CD4-positive, alpha-beta T cell treated with Interferon gamma for 1 hour (primary cell): ENCODE measurements around the gene RHCG.

Experiments used
- DNase-seq: peaks from one replicate; pipeline ENCODE4 v3.0.0-alpha.2; 2020

The RHCG gene

DNA sequence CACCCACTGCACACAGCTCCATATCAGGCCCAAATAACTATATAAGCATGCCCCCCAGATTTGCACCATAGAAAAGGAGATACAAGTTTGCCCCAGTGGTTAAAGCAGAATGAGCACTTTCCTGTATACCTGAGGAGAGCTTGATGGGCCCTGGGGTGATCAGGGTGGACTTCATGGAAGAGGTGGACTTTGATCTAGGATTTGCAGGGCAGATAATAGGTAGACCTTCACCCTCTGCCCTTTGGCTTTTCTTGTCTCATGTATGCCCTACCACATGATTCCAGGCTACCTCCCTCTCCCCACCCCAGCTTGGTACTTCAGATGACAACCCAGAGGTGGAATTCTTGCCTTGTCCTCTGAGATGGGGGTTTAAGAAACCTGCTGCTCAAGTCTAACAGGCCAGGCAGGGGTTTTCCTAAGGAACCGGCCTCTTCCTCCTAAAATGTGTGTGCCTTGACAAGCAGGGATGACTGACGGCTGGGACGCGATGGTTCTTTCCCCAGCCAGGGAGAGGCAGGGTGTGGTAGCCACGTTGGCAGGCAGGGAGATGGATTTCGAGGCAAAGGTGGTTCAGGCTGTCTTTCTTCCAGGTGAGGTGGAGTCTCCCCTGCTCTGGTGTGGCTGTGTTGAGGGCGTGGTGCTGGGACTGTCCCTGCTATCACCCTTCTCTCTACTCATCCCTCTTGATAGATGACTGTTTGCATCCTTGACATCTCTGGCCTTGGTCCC, 6.6 kb upstream of the RHCG start:
- DNase-seq: no peak

GRCh38 chr15:89501646-89502045, 5.3 kb upstream of the RHCG start:
- no peak for DNase-seq

- DNase-seq: no peak
Observed at GRCh38 chr15:89500397-89501270, 4.3 kb upstream of the RHCG start.

DNA sequence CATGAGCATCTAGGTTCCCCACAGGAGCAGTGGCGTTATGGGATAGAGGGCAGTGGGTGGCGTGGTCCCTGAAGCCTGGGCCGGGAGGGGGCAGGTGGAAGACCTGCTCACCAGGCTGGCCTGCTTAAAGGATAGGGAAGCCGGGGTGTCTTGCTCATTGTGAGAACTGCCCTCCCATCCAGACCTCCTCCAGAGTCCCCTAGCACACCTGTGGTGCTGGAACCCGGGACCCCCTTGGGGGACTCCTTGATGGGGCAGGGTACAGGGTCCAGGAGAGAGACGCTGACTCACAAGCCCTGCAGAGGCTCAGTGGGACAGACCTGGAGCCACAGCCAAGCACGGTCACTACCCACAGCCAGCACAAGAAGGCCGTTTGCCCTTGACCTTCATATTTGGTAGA, 2.8 kb upstream of the RHCG start:
- DNase-seq: no peak

DNA sequence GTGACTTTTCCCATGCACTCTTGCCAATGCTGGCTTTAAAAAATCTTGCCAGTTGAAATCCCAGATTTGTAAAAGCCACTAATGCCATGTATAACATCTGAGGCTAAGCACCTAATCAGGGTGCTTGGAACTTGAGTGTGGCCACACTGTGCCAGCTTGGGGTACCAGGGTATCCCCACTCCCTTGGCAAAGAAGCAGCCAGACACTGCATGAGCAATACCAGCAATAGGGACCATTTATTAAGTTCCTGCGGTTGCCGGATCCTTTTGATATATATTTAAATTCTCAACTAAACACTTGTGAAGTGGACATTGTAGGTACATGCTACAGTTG, 2.2 kb upstream of the RHCG start:
- no peak for DNase-seq

- DNase-seq: no peak
Observed at GRCh38 chr15:89497231-89497630, 848 bp upstream of the RHCG start.

DNA sequence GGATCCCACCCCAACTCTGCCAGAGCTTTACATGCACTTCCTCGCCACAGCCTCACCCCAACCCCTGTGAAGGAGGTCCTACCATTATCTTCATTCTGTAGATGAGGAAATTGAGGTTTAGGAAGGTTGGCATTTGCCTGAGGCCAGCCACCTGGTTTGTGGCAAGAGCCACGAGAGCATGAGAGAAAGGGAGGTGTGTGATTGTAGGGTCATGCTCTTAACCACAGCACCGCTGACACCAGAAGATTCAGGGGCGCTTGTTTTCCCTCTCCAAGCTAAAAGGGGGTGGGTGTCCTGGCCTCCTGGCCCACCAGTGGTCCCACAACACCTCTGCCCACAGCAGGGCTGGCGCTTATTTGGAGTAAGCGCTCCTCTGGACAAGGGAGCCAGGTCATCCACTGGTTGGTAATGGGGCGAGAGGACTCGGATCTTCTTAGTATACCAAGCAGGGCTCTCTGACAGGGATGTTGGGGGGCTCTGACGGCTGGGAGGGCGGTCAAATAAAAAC, 691 bp downstream of the RHCG start:
- DNase-seq: no peak

DNA sequence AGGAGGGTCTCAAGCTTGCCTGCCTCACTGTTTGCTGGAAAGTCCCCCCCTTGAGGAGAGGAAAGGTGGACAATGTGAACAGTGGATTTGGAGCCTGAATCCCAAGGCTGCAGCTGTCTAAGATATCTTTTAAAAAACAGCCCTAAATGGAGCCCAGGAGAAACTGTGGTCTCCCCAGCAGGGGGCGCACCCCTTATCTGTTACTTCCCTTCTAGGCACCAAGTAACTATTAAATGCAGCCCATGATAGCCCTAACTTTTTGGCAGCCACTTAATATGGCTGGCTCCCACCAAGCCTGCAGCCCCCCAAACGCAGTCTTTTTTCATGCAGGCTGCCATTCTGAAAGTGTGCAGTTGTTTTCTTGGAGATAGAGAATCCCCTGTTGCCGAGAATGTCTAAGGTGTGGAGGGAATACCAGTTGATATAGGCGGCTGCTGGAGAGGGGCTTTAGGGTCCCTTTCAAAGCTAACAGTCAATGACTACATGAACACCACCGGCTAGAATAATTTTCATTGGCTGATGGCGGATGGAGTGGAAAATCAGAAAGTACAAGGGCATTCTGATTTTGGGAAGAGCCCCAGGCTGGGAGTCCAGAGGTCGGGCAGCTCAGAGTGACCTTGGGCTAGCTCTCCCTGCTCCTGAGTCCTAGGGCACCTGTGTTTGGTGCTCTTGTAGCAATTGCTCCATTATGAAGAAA, 1.3 kb downstream of the RHCG start:
- DNase-seq: no peak

GRCh38 chr15:89494031-89494430, 2.4 kb downstream of the RHCG start:
- DNase-seq: no peak

GRCh38 chr15:89492934-89493631, 3.3 kb downstream of the RHCG start:
- no peak for DNase-seq

GRCh38 chr15:89492111-89492641, 4.2 kb downstream of the RHCG start:
- no peak for DNase-seq

DNA sequence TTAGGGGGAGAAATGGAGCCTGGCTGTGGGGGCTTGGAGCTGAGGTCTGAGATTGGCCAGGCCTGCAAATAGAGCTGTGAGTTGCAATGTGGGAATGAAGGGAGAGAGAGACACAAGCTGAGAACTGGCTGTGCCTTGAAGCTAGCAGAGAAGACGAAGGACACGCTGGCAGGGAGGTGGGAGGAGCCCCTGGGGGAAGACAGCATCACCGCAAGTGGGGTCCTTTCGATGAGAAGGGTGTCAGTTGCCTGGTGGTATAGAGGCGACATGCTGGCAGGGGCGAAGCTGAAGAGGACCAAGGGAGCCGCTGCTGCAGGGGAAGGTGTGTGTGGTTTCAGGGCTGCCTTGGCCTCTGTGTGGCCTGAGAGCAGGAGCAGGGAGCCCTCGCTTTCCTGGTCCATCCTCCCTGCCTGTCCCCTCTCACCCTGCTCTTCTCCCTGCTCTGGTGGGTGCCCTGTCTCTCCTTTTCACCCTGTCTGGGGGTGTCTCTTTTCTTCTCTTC, 5.5 kb downstream of the RHCG start:
- no peak for DNase-seq

DNA sequence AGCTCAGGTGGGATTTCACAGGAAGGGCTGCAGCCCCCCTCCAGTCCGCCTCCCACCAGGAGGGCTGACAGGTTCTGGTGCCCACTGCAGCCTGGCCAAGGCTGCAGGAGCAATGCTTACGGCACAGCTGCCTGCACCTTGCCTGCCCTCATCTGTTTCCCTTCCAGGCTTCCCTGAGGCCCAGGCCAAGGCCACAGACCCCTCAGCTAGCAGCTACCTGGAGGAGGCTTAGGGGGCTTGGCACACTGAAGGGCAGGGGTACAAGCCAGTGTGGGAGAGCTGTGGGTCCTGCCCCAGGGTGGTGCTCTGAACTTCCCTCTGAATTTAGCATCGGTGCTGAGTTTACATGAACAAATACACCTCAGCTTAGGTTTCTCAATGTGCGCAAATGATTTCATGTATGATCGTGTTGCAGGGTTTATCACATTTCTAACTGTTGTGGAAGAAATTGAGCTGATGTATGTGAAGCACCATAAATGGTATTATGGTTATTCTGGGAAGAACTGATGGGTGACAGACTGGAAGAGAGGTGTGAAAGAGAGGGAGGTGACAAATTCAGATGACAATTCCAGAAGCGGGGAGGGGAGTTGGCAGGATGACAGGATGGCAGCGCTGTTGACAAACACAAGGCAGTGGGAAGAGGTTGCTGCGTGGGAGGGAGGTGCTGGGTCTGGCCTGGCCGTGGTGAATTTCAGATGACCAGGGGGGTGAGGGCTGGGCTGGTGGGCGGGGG, 6.1 kb downstream of the RHCG start:
- DNase-seq: no peak

GRCh38 chr15:89489376-89489775, 7.0 kb downstream of the RHCG start:
- DNase-seq: no peak

DNA sequence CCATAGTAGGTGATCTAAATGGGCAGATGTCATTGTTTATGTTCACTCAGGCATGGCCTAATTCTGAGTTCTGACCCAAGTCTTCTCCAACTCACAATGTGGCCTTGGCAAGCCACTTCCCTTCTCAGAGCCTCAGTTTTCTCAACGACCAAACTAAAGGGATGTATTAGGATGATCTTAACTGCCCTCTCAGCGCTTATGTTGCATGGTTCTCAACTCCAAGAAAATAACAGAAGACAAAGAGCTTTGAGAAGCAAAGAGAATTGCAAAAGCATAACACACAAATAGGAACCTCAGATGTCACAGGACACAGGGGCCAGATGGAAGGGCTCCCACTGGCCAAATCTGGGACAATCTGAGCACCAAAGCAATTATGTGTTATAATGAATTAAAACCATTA, 8.6 kb downstream of the RHCG start:
- DNase-seq: no peak

GRCh38 chr15:89486726-89487050, 9.7 kb downstream of the RHCG start:
- DNase-seq: peak; percentile 24

- DNase-seq: no peak
Observed at GRCh38 chr15:89483079-89483478, 13.3 kb downstream of the RHCG start.

- no peak for DNase-seq
Observed at GRCh38 chr15:89482139-89482538, 14.2 kb downstream of the RHCG start.

DNA sequence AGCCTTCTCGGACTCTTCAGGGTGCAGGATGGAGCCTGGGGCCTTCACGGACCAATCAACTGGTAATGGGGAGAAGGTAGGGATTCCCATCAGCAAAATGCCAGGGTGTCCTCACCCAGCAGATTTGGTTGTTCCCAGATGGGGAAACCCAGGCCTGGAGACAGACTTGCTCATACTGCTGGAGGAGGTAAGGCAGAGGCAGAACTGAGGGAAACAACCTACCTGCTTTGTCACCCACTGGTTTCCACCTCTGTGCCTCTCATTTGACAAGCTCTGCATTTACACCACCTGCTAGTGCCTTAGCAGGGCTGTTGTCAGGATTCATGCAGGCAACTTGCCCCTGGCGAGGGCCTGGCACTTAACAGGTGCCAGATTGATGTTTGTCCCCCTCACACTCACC, 15.9 kb downstream of the RHCG start:
- no peak for DNase-seq

- no peak for DNase-seq
Observed at GRCh38 chr15:89479173-89479572, 17.2 kb downstream of the RHCG start.

DNA sequence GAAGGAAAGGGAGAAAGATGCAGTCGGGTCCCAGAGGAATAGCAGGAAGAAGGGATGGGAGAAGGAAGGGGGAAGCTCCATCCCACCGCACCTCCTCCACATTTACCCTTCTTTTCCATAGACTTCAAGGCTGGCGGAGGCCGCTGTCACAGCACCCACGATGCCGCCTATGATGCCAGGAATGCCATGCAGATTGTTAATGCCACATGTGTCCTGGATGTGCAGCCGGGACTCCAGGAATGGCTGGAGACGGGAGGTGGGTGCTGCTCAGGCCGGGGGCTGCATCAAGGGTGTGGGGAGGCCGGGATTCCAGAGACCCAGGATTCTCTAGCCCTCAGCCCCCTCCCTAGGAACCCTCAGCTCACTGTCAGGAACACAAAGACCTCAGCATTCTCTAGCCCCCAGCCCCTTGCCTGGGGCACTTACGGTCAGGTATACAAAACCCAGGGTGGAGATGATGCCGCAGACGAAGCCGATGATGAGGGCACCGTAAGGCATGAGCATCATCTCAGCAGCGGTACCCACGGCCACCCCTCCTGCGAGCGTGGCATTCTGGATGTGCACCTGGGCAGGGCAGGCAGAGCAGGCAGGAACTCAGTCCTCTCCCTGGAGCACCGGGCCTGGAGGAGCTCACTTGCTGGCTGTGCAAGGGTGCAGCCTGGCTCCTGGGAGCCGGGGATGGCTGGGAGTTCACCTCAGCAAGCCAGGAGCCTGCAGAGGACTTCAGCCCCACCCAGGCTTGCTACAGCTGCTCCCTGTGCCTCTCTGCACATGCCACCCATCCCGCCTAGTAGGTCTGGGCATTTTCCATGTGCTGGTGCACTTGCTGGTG, 18.8 kb downstream of the RHCG start:
- DNase-seq: no peak
